HG03575 (cell line): Measurements from ENCODE around the gene SLC31A2.

Source experiments
- ATAC-seq: cut with Tn5 transposase; IDR thresholded peaks from one replicate; pipeline ENCODE4 v1.9.1; 2021; ENCODE audit not compliant: unreplicated experiment, insufficient number of reproducible peaks, low FRiP score; ENCODE audit errors: extremely low read depth

The SLC31A2 gene

DNA sequence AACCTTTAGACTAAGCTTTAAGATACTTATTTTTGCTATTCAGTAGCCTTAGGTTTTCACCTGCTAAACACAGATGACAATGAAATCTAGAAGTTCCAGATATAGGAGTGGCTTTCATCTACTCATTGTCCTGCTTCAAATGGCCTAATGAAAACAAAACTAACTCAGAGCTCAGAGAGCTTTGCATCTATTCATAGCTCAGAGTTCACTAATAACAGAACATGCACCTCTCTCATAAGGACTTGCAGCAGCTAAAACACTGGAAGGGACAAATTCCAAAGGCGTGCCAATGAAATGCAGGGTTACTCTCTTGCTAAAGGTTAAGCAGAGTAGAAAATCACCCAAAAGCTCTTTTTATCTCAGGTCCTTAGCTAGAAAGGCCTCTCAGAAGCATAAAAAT lies 29.0 kb downstream of the SLC31A2 start:
- ATAC-seq: no peak

DNA sequence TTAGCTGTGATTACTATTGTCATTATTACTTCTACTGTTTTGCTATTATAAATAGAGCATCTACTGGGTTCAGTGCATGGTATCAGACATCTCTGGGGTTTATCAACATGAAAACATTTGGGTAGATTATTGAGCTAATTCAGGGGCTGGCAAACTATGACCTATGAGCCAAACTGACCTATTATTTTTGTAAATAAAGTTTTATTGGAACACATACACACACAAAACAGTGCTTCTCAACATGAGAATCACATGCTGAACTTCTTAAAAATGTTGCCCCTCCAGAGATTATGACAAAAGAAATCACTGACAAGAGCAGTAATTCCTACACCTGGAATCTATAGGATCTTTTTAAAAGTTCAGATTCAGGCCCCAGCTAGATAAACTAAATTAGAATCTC lies 30.4 kb downstream of the SLC31A2 start:
- no peak for ATAC-seq

DNA sequence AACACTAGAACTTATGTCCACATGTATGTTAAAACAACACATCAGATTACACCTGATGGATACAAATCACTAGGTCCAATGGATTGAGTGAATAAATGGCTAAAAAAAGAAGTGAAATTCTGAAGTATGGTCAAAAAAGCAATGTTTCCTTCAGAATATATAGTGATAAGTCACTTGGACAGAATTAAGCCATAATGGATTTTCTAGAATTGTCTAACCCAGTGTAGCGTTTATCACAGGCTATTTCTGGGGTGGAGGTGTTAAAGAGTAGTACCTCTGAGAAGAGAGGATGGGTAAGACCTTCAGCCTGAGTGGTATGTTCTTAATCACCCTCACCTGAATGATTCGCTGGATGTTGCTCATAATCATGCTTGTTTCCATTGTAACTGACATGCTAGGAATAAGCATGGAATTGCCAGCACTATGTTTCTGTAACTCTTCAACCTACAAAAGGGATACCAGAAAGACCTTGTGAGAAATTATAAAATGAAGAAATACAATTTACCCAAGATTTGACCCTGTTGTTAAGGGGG lies 33.2 kb downstream of the SLC31A2 start:
- ATAC-seq: no peak

DNA sequence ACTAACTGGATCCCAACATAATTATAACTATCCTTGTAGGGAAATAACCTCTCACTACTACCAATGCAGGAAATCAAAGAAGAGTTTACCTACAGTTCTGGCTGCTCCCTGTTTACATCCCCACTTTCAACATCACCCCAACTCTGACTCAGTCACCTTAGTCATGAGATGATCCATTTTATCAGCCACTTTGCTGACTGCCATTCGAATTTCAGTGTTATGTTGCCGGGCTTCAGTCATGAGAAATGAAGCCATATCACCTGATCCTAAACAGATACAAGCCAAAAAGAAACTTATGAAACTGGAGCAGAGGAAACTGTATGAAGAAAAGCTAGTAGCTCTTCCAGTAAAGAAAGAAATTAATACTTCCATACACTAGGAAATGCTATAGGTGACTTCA lies 33.7 kb downstream of the SLC31A2 start:
- no peak for ATAC-seq

DNA sequence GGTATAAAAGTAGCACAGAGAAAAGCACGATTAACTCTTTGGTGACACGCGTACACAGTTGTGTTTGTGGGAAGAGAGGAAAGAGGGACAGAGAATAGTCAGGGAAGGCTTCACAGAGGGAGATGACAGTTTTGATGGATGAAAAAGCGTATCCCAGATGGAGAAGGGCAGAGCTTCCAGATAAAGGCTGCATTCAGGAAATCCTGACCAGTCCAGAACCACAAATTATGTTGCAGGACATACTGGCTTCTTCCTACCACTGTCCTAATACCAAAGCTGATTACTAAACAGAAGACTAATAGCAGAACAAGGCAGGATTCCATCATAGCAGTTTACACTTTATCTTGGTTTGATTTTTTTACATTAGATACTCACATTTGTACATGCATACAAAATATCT lies 34.5 kb downstream of the SLC31A2 start:
- ATAC-seq: no peak

DNA sequence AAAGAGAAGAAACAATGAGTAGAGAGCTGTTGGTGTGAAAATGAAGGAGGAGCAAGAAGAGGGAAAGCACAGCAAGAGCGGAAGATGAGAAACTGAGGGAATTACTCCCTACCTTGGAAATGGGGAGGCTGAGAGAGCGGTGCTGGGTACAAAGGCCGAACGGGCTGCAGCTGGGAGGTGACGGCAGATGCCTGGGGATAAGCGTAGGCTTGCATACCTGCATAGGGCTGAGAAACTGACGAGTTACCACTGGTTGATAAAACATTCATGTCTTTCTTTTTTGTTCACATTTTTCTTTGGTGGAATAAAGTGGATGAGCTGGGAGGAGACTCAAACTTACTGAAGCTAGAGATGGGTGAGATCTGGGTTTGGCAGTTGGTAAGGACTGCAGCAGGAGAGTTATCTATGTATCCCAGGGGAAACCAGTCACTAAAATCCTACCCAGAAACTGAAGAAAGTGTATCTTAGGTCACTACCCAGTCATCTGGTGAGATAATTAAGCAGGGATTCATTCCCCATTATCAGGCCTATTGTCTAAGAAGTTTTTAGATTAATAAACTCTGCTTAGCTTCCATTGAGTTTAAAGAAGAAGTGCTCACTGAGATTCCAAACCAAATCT lies 35.4 kb downstream of the SLC31A2 start:
- ATAC-seq: no peak

DNA sequence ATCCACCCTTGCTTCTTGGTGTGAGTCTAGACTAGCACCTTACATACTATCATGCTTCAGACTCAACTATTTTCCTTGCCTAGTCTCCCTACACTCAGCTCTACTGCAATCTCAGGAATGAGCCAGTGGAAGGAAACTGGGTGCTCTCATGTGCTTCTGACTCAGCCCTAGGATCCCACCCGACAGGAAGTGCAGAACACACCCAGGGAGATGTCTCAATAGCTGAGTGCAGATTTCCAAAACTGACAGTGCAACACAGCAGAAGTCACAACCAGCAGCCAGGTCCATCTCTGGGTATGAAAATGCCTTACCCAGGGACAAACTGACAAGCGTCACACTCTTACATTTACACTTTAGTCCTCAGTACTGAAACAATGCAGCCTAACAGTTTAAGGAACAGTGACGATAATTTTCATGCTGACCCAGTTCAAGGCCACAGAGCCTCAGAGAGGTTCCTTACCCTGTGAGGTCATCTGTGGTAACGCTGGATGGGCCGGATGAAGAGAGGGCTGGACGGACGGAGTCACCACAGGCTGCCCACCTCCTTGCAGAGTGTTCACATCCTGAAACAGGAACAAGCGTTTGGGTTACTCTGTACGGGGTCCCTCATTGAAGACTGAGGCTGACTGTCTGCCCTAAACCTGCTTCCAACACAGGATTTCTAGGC lies 37.3 kb downstream of the SLC31A2 start:
- ATAC-seq: no peak

DNA sequence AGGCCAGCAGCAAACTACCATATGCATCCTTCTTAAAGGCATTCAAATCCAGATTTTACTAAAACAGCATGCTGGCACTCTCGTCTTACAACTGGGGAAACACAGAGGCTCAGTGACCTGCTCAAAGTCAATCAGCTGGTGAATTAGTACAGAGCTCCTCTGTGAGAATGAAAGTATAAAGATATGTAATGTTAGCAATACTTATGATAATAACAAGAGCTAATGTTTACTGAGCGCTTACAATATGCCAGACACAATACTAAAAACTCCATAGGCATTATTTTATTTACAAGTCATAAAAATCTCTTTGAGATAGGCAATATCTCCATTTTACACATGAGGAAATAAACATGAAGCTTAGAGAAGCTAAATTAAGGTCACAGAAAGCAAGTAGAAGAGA lies 41.6 kb downstream of the SLC31A2 start:
- ATAC-seq: no peak

DNA sequence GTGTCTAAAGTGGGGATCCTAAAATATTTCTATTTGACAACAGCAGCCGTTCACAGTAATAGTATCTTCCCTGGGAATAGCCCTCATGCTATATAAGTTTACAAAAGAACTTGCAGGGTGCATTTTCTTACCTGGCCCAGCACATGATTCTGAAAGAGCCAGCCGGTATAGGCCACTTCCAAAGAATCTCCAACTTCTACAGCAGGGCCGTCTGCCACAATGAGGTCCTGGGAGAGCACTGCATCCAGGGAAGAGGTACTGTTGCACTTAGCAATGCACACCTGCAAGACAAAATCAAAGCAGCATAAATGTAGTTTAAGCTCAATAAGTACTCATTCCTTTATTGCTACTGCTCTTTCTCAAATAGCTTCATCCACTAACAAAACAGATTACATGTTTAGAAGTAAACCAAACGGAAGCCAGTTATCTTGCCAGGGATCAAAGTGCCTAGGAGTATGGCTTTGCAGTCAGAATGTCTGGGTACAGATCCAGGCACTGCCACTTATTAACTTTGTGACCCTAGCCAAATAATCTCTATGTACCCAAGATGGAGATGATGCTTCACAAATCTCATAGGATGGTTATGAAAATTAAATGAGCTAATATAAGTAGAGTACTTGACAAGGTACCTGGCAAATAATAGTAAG lies 49.0 kb downstream of the SLC31A2 start:
- no peak for ATAC-seq

DNA sequence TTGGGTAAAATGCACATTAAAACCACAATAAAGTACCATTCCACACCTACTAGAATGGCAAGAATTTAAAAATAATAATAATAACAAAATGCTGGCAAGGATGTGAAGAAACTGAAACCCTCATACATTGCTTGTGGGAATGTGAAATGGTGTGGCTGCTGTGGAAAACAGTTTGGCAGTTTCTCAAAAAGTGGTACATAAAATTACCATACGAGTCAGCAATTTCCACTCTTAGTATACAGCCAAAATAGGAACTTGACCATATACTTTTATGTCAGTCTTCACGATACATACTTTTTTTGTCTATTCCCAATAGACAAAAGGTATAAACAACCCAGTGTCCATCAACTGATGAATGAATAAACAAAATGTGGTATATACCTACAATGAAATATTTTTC lies 54.6 kb downstream of the SLC31A2 start:
- no peak for ATAC-seq

DNA sequence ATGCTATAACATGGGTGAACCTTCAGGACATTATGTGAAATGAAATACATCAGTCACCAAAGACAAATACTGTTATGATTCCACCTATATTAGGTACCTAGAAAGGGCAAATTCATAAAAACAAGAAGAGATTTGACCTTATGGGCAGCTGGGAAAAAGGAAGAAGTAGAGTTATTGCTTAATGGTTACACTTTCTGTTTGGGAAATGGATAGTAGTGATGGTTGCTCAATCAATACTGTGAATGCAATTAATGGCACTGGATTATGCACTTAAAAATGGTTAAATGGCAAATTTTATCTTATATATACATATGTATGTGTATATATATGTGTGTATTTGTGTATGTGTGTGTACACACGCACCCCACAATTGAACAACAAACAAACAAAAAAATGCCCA lies 55.1 kb downstream of the SLC31A2 start:
- ATAC-seq: no peak

DNA sequence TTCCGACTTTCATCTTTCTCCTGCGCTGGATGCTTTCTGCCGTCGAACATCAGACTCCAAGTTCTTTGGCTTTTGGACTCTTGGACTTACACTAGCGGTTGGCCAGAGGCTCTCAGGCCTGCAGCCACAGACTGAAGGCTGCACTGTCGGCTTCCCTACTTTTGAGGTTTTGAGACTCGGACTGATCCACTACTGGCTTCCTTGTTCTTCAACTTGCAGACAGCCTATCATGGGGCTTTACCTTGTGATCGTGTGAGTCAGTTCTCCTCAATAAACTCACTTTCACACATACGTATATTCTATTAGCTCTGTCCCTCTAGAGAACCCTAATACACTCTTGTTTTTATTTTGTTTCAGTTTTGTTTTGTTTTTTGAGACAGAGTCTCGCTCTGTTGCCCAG lies 60.0 kb downstream of the SLC31A2 start:
- ATAC-seq: no peak
